Stimulated activated CD8-positive, alpha-beta memory T cell treated with anti-CD3 and anti-CD28 coated beads, Interleukin-15, amount 100 ng/mL, for 4 hours (primary cell): ENCODE measurements around the gene TRABD.
"Not testable (repeated sequence)": the region's sequence is repeated elsewhere in the genome, so short reads cannot be mapped to it uniquely, and the experiment has no call there.

ENCODE experiments used
- DNase-seq, 2 donors: peaks; one replicate each; pipeline ENCODE4 v3.0.0-alpha.2; 2020; ENCODE audit warnings: low read depth in 2 of 2

The TRABD gene

DNA sequence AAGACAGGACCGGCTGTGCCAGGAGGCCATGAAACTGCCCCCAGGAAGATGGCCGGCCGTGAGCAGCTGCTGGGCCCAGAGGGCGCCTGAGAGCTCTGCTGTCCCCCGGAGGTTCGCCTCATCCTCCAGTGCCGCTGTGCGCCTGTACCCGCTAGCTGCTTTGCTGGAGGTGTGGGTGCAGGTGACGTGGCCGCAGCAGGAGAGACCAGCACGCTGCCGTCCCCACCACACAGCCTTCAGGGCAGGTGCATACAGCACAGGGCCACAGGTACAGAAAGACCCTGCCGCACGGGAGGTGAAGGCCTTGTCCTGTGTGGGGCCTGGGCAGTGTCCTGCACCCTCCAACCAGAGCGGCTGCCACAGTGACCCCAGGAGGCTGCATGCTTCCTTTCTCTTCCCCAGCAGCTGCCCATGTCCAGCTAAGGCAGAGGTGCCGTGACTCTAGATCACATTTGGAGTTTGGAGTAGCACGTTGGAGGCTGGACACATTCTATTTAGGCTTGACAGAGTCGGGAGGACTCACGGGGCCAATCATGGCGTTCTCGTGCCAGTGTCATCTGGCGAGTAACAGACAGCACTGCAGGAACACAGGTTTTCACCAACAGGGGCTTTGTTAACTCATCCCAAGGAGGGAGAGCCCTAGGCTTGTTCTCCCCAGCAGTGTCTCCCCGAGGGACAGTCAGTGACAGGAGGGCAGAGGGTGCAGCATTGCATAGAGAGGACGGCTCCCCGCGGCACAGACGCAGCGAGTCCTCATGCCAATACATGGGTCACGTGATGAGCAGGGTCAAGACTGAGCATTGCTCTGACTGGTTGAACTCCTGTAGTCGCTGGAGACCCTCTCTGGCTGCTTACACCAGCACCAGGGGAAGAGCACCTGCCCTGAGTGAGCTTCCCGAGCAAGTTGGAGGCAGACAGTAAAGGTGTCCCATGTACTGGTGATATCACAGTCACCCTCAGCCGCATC, 33.9 kb upstream of the TRABD start:
- DNase-seq: no peak

DNA sequence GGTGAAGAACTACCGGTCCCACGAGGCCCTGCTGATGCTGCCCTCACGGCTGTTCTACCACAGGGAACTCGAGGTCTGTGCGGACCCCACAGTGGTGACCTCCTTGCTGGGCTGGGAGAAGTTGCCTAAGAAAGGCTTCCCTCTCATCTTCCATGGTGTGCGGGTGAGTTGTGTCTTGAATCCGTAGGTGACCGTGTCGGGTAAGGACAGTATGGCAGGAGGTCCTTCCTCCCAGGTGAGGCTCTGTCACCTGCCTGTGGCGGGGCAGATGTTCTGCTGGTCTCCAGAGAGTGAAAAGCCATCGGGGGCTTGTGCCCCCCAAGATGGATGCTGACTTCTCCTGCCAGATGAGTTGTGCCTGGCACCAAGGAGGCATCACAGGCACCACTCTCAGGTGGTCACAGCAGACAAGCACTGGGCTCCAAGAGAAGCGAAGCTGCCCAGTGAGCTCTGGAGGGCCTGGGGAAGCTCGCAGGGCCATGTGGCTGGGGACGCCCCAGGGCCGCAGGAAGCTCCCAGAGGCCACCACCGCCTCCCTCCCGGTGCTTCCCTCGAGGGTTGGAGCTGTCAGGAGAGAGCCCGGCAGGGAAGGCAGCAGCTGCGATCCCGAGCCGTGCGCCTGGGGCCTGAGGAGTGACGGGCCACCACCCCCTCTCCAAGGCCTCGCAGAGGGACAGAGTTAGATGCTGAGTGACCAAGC, 32.5 kb upstream of the TRABD start:
- DNase-seq: no peak

DNA sequence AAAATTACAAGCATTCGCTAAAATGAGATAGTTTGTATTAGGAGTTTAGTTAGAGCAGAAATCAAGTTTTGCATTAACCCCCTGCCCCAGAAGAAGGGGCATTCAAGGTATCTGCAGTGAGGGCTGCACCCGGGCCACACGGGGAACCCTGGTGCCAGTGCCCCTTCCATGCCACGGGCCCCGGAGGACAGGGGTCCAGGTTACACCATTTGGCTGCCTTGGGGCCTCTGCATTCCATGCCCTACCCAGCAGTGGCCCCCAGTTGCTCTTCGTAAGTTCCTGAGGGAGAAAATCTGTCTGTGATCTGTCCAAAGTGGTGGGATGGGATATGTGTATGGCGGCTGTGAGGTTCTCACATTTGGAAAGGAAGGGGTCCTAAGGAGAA, 32.0 kb upstream of the TRABD start:
- DNase-seq: no peak

DNA sequence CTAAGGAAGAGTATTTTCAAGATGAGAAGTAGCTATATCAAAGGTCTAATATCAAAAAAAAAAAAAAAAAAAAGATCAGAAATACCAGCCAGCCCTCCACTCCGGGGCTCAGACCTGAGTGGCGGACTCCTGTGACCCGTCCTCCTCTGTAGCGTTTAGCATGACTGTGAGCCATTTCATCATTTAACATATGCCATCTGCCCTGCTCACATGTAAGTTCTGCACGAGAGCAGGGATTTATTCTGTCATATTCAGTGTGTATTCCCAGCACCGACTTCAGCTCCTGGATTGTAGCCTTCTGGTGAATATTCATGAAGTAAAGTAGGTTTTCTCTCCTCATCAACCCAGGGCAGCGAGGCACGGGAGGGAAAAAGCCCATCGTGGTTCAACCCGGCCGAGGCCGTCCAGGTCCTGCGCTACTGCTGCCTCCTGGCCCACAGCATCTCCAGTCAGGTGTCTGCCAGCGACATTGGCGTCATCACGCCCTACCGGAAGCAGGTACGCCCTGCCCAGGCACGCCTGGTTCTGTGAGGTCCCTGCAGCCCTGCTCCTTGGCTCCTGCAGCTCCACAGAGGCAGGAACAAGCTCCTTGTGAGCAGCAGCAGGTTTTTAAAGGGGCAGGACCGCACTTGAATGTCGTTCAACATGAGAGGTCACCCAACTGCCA, 27.9 kb upstream of the TRABD start:
- no peak for DNase-seq

DNA sequence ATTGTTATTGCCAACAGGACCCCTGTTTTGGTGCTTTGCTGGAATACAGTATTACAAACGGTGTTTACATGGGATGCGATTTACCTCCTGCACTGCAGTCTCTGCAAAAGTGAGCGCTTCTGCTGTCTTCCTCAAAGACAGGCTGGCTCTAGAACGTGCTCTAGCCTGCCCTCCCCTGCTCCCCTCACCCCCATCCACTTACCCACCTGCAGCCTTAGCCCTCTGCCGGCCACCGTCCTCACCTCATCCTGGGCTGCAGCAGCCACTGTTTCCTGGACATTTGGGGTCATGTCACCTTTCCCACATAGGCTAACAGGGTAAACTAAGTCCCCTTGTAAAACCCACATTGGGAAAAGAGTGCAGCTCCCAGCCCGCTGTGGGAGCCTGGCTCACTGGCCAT, 24.8 kb upstream of the TRABD start:
- no peak for DNase-seq

DNA sequence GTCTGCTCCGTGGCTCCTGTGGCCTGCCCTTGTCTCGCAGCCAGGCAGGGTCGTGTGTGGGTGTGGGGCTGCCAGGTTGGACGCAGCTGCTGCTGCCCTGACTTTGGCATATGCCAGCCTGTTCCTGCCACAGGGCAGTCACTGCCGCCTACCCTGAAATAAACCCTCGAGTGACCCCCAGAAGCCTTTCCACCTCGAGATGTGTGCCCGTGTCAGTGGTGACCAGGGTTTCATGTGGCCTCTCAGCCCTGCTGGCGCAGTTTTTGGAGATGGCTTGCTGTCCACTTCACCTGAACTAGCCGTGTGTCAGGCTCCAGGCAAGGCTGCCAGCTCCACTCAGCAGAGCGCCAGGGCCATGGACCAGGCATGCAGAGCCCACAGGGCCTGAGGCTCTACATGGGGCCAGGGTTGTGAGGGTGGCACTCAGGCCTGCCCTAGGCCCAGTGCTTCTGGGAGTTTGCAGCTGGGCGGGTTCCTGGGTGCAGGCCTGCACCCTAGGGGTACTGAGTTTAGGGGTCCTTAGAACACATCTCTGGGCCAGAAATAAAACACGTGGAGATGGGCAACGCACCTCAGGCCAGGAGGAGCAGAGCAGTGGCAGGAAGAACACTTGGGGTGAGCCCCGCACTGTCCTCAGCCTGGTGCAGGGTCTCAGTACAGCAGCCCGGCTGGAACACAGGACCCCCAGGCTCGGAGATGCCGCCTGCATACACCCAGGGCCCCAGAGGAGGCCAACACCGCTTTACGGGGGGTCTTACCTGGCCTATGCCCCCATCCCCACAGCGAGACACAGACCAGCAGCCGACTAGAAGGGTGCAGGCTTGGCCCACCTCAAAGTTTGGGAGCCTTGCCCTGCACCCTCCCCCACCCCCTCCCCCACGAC, 24.0 kb upstream of the TRABD start:
- no peak for DNase-seq

DNA sequence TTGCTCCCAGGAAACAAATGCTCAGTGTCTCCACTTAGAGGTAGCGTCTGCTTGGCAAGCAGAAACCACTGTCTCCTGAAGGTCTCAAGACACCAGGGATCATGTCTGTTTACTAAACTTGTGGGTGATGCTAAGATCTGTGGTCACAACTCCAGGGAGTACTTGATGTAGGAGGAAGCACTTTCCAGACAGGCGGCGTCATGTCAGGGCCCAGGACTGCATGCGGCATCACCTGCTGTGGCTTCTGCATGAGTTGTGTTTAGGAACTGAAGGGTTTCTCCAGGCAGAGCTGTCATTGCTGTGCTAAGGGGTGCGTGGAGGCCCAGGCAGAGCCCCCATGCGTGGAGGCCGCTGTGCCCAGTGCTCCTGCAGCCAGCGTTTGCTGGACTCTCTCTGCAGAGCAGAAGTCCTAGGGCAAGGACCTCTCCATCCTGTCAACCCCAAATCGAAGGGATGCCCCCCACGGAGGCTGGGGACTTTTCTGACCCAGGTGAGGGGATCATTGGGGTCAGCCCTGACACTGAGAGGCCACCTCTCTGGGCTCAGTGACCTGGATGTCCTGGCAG, 23.2 kb upstream of the TRABD start:
- DNase-seq: no peak

DNA sequence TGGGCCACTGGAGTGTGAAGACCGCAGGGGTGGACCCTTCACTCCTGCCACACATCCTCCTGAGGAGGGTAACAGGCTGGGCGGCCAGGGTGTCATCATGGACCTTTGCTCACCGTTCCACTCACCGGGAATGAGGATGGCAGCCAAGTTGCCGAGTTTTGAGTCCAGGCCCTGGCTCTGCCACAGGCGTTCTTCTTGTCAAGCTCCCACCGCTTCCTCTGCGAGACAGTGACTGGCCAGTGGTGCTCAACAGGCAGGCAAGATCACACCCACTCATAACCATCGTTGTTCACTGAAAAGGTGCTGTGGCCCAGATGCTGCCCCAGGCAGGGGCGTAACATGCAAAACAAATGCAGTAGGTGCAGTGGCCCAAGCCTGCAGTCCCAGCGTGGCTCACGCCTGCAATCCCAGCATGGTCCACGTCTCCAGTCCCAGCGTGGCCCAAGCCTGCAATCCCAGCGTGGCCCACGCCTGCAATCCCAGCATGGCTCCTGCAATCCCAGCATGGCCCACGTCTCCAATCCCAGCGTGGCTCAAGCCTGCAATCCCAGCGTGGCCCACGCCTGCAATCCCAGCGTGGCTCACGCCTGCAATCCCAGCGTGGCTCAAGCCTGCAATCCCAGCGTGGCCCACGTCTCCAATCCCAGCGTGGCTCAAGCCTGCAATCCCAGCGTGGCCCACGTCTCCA, 20.1 kb upstream of the TRABD start:
- no peak for DNase-seq

DNA sequence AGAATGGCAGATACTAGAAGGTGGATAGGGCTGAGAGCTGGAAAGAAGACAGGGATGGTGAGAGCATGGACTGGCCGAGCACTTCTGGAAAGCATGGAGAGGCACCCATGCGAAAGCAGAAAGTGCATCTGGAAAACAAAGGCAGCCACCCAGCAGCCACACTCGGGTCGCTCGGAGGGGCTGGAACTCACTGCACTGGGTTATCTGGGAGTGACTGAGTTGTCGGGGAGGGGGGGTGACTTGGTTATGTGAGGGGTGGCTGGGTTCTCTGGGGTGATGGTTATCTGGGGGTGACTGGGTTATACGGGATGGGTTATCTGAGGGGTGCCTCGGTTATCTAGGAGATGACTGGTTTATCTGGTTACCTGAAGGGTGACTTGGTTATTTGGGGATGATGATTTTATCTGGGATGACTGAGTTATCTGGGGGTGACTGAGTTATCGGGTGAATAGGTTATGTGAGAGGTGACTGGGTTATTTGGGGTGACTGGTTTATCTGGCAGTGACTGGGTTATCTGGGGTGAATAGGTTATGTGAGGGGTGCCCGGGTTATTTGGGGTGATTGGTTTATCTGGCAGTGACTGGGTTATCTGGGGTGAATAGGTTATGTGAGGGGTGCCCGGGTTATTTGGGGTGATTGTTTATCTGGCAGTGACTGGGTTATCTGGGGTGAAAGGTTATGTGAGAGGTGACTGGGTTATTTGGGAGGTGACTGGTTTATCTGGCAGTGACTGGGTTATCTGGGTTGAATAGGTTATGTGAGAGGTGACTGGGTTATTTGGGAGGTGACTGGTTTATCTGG, 17.8 kb upstream of the TRABD start:
- no peak for DNase-seq

DNA sequence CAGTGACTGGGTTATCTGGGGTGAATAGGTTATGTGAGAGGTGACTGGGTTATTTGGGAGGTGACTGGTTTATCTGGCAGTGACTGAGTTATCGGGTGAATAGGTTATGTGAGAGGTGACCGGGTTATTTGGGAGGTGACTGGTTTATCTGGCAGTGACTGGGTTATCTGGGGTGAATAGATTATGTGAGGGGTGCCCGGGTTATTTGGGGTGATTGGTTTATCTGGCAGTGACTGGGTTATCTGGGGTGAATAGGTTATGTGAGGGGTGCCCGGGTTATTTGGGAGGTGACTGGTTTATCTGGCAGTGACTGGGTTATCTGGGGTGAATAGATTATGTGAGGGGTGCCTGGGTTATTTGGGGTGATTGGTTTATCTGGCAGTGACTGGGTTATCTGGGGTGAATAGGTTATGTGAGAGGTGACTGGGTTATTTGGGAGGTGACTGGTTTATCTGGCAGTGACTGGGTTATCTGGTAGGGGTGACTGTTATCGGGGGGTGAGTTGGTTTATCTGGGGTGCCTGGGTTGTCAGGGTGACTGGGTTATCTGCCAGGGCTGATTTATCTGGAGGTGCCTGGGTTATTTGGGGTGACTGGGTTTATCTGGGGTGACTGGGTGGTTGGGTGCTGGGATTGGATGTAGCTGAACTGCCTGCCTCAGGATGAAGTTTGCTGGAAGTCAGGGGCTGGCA, 17.1 kb upstream of the TRABD start:
- not testable (repeated sequence) for DNase-seq

DNA sequence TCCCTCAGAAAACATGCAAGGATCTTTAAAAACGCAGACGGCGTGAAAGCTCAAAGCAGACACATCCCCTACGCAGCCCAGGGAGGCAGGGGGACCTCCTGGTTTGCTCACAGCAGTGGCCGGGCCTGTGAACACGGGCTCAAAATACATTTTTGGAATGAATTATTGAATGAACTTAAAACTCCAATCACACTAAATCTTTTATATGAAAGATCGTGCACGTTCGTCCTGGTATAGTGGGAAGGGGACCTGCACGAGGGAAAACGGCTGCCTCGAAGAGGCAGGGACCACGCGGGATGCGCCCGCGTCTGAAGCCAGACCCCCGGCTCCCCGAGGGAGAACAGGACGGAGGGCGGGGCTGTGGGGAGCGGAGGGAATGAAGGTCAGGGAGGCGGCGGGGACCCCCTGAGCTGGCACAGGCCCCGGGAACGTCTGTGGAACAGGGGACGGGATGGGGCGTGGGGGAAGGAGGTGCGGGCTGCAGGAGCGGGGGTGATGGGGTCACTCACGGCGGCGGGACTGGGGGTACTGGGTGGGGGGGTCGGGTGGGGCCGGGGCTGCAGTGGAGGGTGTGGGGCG, 16.4 kb upstream of the TRABD start:
- no peak for DNase-seq

DNA sequence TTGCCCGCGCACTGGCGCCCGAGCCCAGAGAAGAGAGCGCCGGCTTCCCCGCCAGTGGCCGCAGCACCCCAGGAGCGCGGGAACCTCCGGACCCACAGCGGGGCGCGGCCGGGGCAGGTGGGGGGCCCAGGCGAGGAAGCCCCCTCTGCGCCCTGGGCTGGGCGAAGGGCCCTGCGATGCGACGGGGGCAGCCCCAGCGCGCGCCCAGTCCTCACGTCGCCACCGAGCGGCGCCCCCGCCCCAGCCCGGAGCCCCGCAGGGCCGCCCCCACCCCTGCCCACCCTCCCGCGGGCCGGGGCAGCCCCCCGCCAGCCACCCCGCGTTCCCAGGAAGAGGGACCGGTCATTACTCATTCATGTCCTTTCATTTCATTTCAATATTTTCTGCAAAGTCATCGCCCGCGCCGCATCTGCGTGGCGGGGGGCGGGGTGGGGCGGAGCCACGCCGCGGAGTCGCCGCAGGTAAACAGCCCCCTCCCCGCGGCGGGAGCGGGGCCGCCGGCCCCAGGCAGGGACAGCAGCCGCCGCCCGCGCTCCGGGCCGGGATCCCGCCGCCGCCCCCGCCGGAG, 15.9 kb upstream of the TRABD start:
- peak in 1 of 2 donors; percentile 22 for DNase-seq

DNA sequence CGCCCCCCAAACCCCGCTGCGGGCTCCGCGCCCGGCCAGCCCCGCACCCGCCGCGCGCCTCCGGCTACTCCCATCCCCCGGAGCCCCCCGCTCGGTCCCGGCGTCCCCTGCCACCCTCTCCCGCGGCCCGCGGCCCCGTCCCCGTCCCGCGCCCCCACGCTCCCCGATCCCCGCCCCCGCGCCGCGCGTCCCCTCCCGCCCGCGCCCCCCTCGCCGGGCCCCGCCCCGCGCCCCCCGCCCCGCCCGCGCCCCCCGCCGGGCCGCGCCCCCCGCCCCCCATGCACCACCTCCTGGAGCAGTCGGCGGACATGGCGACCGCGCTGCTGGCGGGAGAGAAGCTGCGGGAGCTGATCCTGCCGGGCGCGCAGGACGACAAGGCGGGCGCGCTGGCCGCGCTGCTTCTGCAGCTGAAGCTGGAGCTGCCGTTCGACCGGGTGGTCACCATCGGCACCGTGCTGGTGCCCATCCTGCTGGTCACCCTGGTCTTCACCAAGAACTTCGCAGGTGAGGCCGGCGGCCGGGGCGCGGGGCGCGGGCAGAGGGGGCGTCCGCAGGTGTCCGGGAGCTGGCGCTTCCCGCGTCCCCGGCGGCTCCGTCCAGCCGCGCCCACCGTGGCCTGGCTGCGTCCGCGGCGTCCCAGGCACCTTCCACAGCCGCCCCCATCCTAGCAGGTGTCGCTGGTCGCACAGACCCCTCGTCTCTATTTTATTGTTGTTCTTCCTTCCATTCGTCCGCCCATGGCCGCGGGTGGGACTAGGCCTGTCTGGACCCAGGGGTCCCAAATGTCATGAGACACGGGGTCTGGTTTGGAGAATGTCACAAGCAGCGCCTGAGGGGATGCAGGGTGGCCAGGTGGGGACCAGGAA, 15.0 kb upstream of the TRABD start, which contains the start of gene PANX2:
Gene PANX2, plus strand, starts transcription at position 279 of the 866 bp plus-strand sequence. Its CDS starts 0 bp downstream, at position 279.
- no peak for DNase-seq

DNA sequence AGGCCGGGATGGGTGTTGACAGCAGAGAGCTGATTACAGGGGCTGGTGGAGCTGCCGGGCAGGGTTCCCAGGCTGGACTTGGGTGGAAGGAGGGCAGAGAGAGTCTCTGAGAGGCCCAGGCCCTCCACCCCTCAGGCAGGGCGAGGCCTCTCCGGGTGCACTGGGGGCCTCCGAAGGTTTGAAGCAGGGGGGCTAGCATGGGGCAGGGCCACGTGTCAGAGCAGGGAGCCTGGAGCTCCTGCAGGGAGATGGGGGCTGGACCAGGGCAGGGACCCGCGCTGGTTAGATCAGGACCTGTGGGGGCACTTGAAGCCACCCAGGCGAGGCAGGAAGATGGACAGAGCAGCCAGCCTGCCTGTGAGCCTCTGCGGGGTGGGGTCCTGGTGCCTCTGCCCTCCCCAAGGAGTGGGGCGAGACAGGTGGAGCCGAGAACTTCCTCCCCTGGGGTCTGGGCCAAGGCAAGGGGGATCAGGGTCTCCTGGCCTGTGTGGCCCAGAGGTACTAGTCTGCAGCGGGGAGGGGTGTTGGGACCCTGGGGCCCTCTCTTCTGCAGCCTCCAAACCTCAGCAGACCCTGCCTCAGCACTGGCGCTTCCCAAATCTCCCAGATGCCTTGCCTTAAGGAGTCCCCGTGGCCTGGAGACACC, 14.3 kb upstream of the TRABD start:
- DNase-seq: no peak

DNA sequence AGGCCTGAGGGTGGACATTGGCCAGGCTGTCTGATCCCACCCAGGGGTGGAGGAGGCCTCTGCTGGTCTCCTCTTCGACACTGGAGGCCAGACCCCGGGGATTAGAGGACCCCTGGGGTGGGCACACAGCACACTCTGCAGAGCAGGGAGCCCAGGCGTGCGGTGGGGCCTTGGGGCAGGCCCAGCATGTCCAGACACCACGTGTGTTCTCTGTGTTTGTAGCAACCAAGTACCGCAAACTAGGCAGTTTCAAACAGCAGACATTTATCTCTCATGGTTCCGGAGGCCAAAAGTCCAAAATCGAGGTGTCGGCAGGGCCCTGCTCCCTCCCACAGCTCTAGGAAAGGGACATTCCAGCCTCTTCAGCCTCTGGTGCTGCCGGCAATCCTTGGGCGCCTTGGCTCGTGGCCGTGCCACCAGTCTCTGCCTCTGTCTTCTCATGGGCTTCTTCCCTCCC, 13.7 kb upstream of the TRABD start:
- no peak for DNase-seq

DNA sequence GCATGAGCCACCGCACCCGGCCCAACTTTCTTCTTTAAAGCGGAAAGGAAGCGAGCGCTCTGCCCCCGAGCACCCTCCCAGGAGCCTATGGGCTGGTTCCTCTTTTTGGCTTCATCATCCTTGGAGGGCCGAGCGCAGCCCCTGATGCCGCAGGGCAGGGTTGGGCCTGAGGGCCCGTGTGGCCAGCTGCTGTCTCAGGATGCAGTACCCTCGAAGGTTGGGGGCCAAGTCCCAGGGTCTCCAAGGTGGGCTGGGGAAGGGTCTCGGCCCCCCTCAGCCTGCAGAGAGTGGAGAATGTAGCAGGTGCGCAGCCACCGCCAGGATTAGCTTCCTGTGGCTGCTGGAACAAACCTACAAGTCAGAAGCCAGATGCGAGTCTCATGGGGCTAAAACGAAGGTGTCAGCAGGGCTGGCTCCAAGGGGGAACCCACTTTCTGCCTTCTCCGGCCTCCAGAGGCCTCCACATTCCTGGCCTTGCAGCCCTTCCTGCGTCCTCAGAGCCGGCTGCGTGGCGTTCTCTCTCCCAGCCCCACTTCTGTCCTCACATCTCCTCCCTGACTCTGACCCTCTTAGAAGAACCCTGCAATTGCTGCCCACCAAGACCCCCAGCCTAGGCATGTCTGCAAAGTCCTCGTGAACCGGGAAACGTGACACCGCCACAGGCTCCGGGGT, 12.3 kb upstream of the TRABD start:
- DNase-seq: no peak
